Measurements from ENCODE around the gene SH3BGRL3.

Gene SH3BGRL3

GRCh38 chr1:26277719-26278118 lies 2.2 kb upstream of the SH3BGRL3 start:
- DNase-seq (ENCODE audit: low read depth): no peak

GRCh38 chr1:26278303-26278702 lies 1.6 kb upstream of the SH3BGRL3 start:
- peak; percentile 93 for DNase-seq (ENCODE audit: low read depth)

GRCh38 chr1:26278724-26279455 lies 996 bp upstream of the SH3BGRL3 start:
- DNase-seq (ENCODE audit: low read depth): peak; percentile 87

- peak; percentile 64 for DNase-seq (ENCODE audit: low read depth)
Measured at GRCh38 chr1:26280333-26281042, 602 bp downstream of the SH3BGRL3 start.

- peak; percentile 62 for DNase-seq (ENCODE audit: low read depth)
Measured at GRCh38 chr1:26281091-26281958, 1.4 kb downstream of the SH3BGRL3 start.

- peak; percentile 46 for DNase-seq (ENCODE audit: low read depth)
Measured at GRCh38 chr1:26281971-26282370, 2.1 kb downstream of the SH3BGRL3 start.

- DNase-seq (ENCODE audit: low read depth): no peak
Measured at GRCh38 chr1:26282401-26282918, 2.6 kb downstream of the SH3BGRL3 start.

GRCh38 chr1:26283279-26283853 lies 3.5 kb downstream of the SH3BGRL3 start:
- DNase-seq (ENCODE audit: low read depth): no peak

- DNase-seq (ENCODE audit: low read depth): no peak
Measured at GRCh38 chr1:26283871-26284596, 4.1 kb downstream of the SH3BGRL3 start.

GRCh38 chr1:26284597-26285347 lies 4.9 kb downstream of the SH3BGRL3 start:
- peak; percentile 97 for DNase-seq (ENCODE audit: low read depth)

GRCh38 chr1:26285366-26286063 lies 5.6 kb downstream of the SH3BGRL3 start:
- DNase-seq (ENCODE audit: low read depth): no peak

- DNase-seq (ENCODE audit: low read depth): no peak
Measured at GRCh38 chr1:26286064-26286416, 6.2 kb downstream of the SH3BGRL3 start.

- peak; percentile 46 for DNase-seq (ENCODE audit: low read depth)
Measured at GRCh38 chr1:26287033-26287711, 7.3 kb downstream of the SH3BGRL3 start.

- no peak for DNase-seq (ENCODE audit: low read depth)
Measured at GRCh38 chr1:26287811-26288210, 7.9 kb downstream of the SH3BGRL3 start.

GRCh38 chr1:26288311-26288941 lies 8.5 kb downstream of the SH3BGRL3 start:
- no peak for DNase-seq (ENCODE audit: low read depth)

- DNase-seq (ENCODE audit: low read depth): no peak
Measured at GRCh38 chr1:26289158-26290059, 9.5 kb downstream of the SH3BGRL3 start.

- no peak for DNase-seq (ENCODE audit: low read depth)
Measured at GRCh38 chr1:26290122-26290881, 10.4 kb downstream of the SH3BGRL3 start.
